ENCODE results near the gene APPL2. TPM values are rescaled to one million over a fixed set of nuclear protein-coding genes. Genes with fewer than 3 reads are reported as not detected.

The APPL2 gene
- total RNA-seq, 1 donor from 2014 or later, result 37.5 TPM

GRCh38 chr12:105142259-105142658 lies 93.7 kb downstream of the APPL2 start:
- Histone ChIP-seq H3K36me3 (peaks cover 37% of the 10 kb centered on the region), H2AFZ (replicated peaks) (no peak overlapping the region), H3K4me1 (no peaks in the 10 kb centered on the region), H3K79me2 (ENCODE audit: low read depth) (no peaks in the 10 kb centered on the region), H3K9ac (no peak overlapping the region), H4K20me1 (ENCODE audit: low read depth) (no peaks in the 10 kb centered on the region), H3K9me3 (ENCODE audit: low read depth) (no peaks in the 10 kb centered on the region), H3K4me2 (no peak overlapping the region), H3K27ac (no peak overlapping the region), H3F3A (ENCODE audit: low read depth) (no peaks in the 10 kb centered on the region), H3K4me3 (no peak overlapping the region), H3K27me3 (no peaks in the 10 kb centered on the region)
- Mint-ChIP-seq H3K4me3 (no peak overlapping the region), H3K36me3 (peaks cover 19% of the 10 kb centered on the region), H3K27ac (no peak overlapping the region), H3K27me3 (ENCODE audit: insufficient read depth, low read depth) (no peaks in the 10 kb centered on the region), H3K9me3 (no peaks in the 10 kb centered on the region), H3K4me1 (no peaks in the 10 kb centered on the region)
- no peak for DNase-seq (ENCODE audit: low spot score)
- TF ChIP-seq CTCF (IDR thresholded peaks at IDR 0.05) (no peak), EZH2 (IDR thresholded peaks at IDR 0.05) (no peak), EZH2phosphoT487 (IDR thresholded peaks at IDR 0.05) (no peak)

DNA sequence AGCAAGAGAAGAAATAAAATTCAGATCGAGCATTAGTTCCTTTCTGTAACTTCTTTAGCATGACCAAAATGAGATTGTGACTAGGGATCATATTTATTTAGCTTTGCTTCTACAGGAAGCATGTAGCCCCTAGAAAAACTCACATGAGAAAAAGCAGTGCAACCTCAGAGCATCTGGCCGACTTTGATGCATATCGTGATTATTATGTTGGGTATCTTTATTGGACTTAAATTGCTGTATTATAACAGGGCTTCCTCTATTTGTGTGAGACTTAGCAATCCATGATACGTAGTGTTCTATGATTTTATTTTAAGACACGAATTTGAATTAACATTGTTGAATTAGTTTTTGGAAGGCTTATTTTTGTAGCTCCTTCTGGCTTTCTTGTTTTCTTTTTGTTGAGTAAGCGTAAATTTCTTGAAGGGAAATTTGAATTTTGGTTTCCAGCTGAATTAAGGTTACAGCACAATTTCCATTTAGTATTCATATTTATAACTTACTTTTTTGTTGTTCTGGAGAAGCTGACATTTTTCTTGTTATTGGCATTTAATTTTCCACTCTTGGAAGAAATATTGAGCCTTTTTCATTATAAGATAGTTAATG lies 94.6 kb downstream of the APPL2 start:
- Histone ChIP-seq H3K9me3 (ENCODE audit: low read depth) (no peaks in the 10 kb centered on the region), H3K27me3 (no peaks in the 10 kb centered on the region), H3F3A (ENCODE audit: low read depth) (no peaks in the 10 kb centered on the region), H3K4me3 (no peak overlapping the region), H2AFZ (replicated peaks) (no peak overlapping the region), H3K4me1 (no peaks in the 10 kb centered on the region), H3K79me2 (ENCODE audit: low read depth) (no peaks in the 10 kb centered on the region), H3K36me3 (peaks cover 32% of the 10 kb centered on the region), H3K4me2 (no peak overlapping the region), H4K20me1 (ENCODE audit: low read depth) (no peaks in the 10 kb centered on the region), H3K27ac (no peak overlapping the region), H3K9ac (no peak overlapping the region)
- H3K27me3 Mint-ChIP-seq (ENCODE audit: insufficient read depth, low read depth), result peaks cover 2% of the 10 kb centered on the region
- no peaks in the 10 kb centered on the region for H3K4me1 Mint-ChIP-seq
- H3K27ac Mint-ChIP-seq, result no peak overlapping the region
- no peak for DNase-seq (ENCODE audit: low spot score)
- TF ChIP-seq CTCF (IDR thresholded peaks at IDR 0.05), result no peak
- no peak for TF ChIP-seq EZH2 (IDR thresholded peaks at IDR 0.05)
- no peak for TF ChIP-seq EZH2phosphoT487 (IDR thresholded peaks at IDR 0.05)
- peaks cover 17% of the 10 kb centered on the region for H3K36me3 Mint-ChIP-seq
- H3K9me3 Mint-ChIP-seq, result no peaks in the 10 kb centered on the region
- H3K4me3 Mint-ChIP-seq, result no peak overlapping the region

DNA sequence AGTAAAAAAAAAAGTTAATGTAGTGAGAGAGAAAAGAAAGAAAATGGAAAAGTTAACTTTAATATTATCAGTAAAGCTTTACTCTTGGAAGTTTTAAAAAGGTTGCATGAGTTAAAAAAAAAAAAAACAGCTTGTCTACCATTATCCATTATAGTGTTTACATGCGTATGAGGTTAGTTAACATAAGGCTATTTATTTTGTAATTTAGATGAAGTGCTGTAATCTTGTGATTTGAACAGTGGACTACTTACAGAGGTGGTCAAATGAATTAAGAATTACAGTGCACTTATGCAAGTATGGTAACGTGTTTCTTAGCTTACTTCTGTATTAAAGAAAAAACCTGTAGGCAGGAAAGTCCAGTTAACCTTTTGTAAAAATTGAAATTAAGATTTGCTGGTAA lies 97.7 kb downstream of the APPL2 start:
- Histone ChIP-seq H3K27ac (no peak overlapping the region), H3K4me2 (no peak overlapping the region), H3K36me3 (peaks cover 33% of the 10 kb centered on the region), H3K9ac (no peak overlapping the region), H3K79me2 (ENCODE audit: low read depth) (peaks cover 3% of the 10 kb centered on the region), H3K9me3 (ENCODE audit: low read depth) (no peaks in the 10 kb centered on the region), H3K4me3 (no peak overlapping the region), H3F3A (ENCODE audit: low read depth) (no peaks in the 10 kb centered on the region), H3K27me3 (no peaks in the 10 kb centered on the region), H3K4me1 (no peaks in the 10 kb centered on the region), H4K20me1 (ENCODE audit: low read depth) (no peaks in the 10 kb centered on the region), H2AFZ (replicated peaks) (no peak overlapping the region)
- no peaks in the 10 kb centered on the region for H3K9me3 Mint-ChIP-seq
- H3K27ac Mint-ChIP-seq, result no peak overlapping the region
- DNase-seq (ENCODE audit: low spot score), result no peak
- no peaks in the 10 kb centered on the region for H3K4me1 Mint-ChIP-seq
- H3K36me3 Mint-ChIP-seq, result peaks cover 25% of the 10 kb centered on the region
- H3K4me3 Mint-ChIP-seq, result no peak overlapping the region
- TF ChIP-seq CTCF (IDR thresholded peaks at IDR 0.05) (no peak), EZH2phosphoT487 (IDR thresholded peaks at IDR 0.05) (no peak), EZH2 (IDR thresholded peaks at IDR 0.05) (no peak)
- H3K27me3 Mint-ChIP-seq (ENCODE audit: insufficient read depth, low read depth), result peaks cover 2% of the 10 kb centered on the region

Other genes starting within 250 kb of the APPL2 start
- gene NOPCHAP1, start 249.9 kb downstream of the APPL2 start, total RNA-seq (ENCODE audit: low replicate concordance), result 8.6 and 8.9 TPM in 2 replicates
- 0.13 and 0.68 TPM in 2 replicates for gene ALDH1L2, start 151.7 kb downstream of the APPL2 start, total RNA-seq (ENCODE audit: low replicate concordance)
- 53.9 and 81.1 TPM in 2 replicates for gene WASHC4, start 128.4 kb downstream of the APPL2 start, total RNA-seq (ENCODE audit: low replicate concordance)
- gene C12orf75, start 94.5 kb upstream of the APPL2 start, total RNA-seq (ENCODE audit: low replicate concordance), result 32.7 and 59.9 TPM in 2 replicates

All from neural progenitor cell (in vitro differentiated cells).